Measurements from ENCODE around the gene NOA1. TPM values are rescaled to one million over a fixed set of nuclear protein-coding genes. Genes with fewer than 3 reads are reported as not detected.

The NOA1 gene
- polyA plus RNA-seq, 2 of the 4 experiments (the other 2 are of a cell fraction), result 11.3 to 15.0 TPM

DNA sequence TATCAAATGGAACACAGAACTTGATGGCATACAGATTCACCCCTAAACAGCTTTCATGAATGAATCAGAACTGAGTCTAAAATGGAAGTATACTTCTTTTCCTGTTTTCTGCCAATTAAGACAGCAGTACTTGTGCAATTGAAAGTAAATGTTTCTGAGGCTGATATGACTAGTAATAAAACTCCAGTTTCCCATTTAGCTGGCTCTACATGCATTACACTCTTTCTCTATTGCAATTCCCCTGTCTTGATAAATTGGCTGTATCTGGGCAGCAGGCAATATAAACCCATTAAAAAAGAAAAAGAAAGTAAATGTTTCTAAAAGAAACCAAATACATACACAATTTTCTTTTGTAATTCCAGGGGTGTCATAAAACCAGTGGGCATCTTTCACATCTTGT, 4.6 kb downstream of the NOA1 start:
- H3K27ac ChIP-seq, result no peak overlapping the region
- DNase-seq (ENCODE audit: low read depth in 1 of 2, low spot score in 1 of 2) (no peak), ATAC-seq (no peak), FAIRE-seq (no peak)
- CTCF ChIA-PET, result no interaction called here
- H3K4me1 ChIP-seq, result peaks cover 4% of the 10 kb centered on the region; the same call in 2 of the 3 replicates
- POLR2A ChIA-PET, result no interaction called here
- H3K4me2 ChIP-seq, result no peak overlapping the region
- no peak overlapping the region for H3K4me3 ChIP-seq
- TF ChIP-seq SREBF2 (IDR thresholded peaks at IDR 0.05) (no peak), FOSB (CRISPR knock-in tag; IDR thresholded peaks at IDR 0.05) (no peak), SMC3 (IDR thresholded peaks at IDR 0.05) (no peak), RNF2 (IDR thresholded peaks at IDR 0.05; ENCODE audit: borderline replicate concordance, low read depth) (no peak), ZNF302 (CRISPR knock-in tag; IDR thresholded peaks at IDR 0.05) (no peak)
- TF ChIP-seq, protein P1, sequence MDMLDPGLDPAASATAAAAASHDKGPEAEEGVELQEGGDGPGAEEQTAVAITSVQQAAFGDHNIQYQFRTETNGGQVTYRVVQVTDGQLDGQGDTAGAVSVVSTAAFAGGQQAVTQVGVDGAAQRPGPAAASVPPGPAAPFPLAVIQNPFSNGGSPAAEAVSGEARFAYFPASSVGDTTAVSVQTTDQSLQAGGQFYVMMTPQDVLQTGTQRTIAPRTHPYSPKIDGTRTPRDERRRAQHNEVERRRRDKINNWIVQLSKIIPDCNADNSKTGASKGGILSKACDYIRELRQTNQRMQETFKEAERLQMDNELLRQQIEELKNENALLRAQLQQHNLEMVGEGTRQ (IDR thresholded peaks at IDR 0.05), result no peak
- no peaks in the 10 kb centered on the region for H3K9me3 ChIP-seq

DNA sequence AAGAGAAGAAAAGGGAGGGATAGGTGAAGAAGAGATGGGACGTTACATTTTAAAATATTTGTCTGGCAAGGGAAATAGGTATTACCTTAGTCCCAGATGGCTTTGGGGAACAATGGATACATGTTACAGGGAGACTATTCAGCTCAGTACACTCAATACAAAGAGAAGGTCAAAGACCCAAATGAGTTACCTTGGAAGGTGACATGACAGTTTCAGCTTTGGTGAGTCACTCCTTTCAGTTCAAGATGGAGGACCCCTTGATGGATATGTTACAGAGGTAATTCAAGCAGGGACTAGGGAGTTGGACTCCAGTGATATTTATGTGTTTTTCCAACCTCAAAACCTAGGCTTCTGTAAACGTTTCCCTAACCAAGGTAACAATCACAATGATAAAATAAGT, 5.0 kb downstream of the NOA1 start:
- H3K9me3 ChIP-seq, result no peaks in the 10 kb centered on the region
- H3K4me1 ChIP-seq, result peaks cover 4% of the 10 kb centered on the region; the same call in 2 of the 3 replicates
- TF ChIP-seq RCOR1 (IDR thresholded peaks at IDR 0.05; ENCODE audit: low read depth, low read length), result no peak
- no peak for TF ChIP-seq JUNB (IDR thresholded peaks at IDR 0.05)
- TF ChIP-seq, protein P2, sequence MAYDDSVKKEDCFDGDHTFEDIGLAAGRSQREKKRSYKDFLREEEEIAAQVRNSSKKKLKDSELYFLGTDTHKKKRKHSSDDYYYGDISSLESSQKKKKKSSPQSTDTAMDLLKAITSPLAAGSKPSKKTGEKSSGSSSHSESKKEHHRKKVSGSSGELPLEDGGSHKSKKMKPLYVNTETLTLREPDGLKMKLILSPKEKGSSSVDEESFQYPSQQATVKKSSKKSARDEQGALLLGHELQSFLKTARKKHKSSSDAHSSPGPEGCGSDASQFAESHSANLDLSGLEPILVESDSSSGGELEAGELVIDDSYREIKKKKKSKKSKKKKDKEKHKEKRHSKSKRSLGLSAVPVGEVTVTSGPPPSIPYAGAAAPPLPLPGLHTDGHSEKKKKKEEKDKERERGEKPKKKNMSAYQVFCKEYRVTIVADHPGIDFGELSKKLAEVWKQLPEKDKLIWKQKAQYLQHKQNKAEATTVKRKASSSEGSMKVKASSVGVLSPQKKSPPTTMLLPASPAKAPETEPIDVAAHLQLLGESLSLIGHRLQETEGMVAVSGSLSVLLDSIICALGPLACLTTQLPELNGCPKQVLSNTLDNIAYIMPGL (CRISPR knock-in tag; IDR thresholded peaks at IDR 0.05; ENCODE audit: borderline replicate concordance), result no peak
- TF ChIP-seq, protein P3, sequence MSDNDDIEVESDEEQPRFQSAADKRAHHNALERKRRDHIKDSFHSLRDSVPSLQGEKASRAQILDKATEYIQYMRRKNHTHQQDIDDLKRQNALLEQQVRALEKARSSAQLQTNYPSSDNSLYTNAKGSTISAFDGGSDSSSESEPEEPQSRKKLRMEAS (IDR thresholded peaks at IDR 0.05), result no peak
- no peak overlapping the region for H3K27ac ChIP-seq
- DNase-seq (ENCODE audit: low read depth in 1 of 2, low spot score in 1 of 2), result no peak
- ChIA-PET CTCF (no interaction called here), POLR2A (no interaction called here)
- no peak for FAIRE-seq
- no peak overlapping the region for H3K4me2 ChIP-seq
- H3K4me3 ChIP-seq, result no peak overlapping the region
- 91% methylated on average over 2 of the region's 2 CpGs for WGBS (ENCODE audit: missing lambda C conversion rate)
- ATAC-seq, result no peak

DNA sequence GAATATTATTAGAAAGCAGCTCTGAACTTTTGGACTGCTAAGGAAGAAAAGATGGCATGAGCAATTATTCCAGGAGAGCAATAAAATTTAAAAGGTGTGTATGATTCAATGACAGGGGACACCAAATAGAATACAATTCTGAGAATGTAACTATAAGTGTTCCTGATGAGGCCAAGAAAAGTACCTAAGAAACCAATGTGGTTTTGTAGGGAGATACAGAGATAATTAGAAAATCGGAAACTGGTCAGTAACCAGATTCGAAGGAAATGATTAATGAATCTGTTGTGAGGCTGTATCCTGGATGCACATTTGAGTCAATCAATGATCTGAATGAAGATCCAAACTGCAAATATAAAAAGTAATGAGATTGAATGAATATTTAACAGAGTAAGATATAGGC, 6.0 kb downstream of the NOA1 start:
- H3K9me3 ChIP-seq, result no peaks in the 10 kb centered on the region
- ATAC-seq, result no peak
- ChIA-PET CTCF (no interaction called here), POLR2A (no interaction called here)
- no peak for FAIRE-seq
- DNase-seq (ENCODE audit: low read depth in 1 of 2, low spot score in 1 of 2), result no peak
- TF ChIP-seq, protein P4, sequence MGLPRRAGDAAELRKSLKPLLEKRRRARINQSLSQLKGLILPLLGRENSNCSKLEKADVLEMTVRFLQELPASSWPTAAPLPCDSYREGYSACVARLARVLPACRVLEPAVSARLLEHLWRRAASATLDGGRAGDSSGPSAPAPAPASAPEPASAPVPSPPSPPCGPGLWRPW (IDR thresholded peaks at IDR 0.05), result no peak
- TF ChIP-seq CBX2 (IDR thresholded peaks at IDR 0.05; ENCODE audit: borderline replicate concordance, low read depth), result no peak
- no peak for TF ChIP-seq ZSCAN20 (CRISPR knock-in tag; IDR thresholded peaks at IDR 0.05)
- no peak for TF ChIP-seq MAZ (IDR thresholded peaks at IDR 0.05; ENCODE audit: borderline replicate concordance, low read depth, low read length)
- no peak for TF ChIP-seq EHMT2 (IDR thresholded peaks at IDR 0.05; ENCODE audit: low read depth)
- no peak for TF ChIP-seq RFX5 (IDR thresholded peaks at IDR 0.05)
- TF ChIP-seq NFE2L2 (conservative IDR thresholded peaks at IDR 0.05; ENCODE audit: low read length), result no peak
- no peak overlapping the region for H3K27ac ChIP-seq
- peaks cover 4% of the 10 kb centered on the region; the same call in 2 of the 3 replicates for H3K4me1 ChIP-seq
- H3K4me2 ChIP-seq, result no peak overlapping the region
- WGBS (ENCODE audit: missing lambda C conversion rate), result 65% methylated on average over 2 of the region's 2 CpGs
- no peak overlapping the region for H3K4me3 ChIP-seq

DNA sequence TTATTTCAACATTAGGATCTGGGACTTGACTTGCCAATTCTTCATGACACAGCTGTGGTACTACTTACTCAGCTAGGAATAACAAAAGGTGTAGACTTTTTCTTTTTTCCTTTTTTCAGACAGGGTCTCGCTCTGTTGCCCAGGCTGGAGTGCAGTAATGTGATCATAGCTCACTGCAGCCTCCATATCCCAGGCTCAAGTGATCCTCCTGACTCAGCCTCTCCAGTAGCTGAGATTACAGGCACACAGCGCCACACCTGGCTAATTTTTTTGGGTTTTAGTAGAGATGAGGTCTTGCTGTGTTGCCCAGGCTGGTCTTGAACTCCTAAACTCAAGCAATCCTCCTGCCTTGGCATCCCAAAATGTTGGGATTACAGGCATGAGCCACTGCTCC, 16.3 kb downstream of the NOA1 start:
- Histone ChIP-seq H3K4me1 (no peaks in the 10 kb centered on the region), H3K4me2 (no peak overlapping the region), H3K9me3 (no peaks in the 10 kb centered on the region), H3K4me3 (no peak overlapping the region), H3K27ac (no peak overlapping the region)
- FAIRE-seq, result no peak
- CTCF ChIA-PET, result interaction anchor here (0.6 to 2.2 kb wide), 6 partner anchors 9 to 943 kb away, joined by 3 to 6 read pairs (median 3); no protein-coding TSS in a partner anchor
- no peak for DNase-seq (ENCODE audit: low read depth in 1 of 2, low spot score in 1 of 2)
- TF ChIP-seq EHF (CRISPR knock-in tag; IDR thresholded peaks at IDR 0.05), result no peak
- no peak for TF ChIP-seq RNF2 (IDR thresholded peaks at IDR 0.05; ENCODE audit: borderline replicate concordance, low read depth)
- no peak for TF ChIP-seq BHLHE40 (IDR thresholded peaks at IDR 0.05; ENCODE audit: low read depth, low read length)
- TF ChIP-seq POLR2A (IDR thresholded peaks at IDR 0.05; ENCODE audit: low read length), result no peak
- TF ChIP-seq, protein P2 (CRISPR knock-in tag; IDR thresholded peaks at IDR 0.05; ENCODE audit: borderline replicate concordance), result no peak
- TF ChIP-seq, protein P5, sequence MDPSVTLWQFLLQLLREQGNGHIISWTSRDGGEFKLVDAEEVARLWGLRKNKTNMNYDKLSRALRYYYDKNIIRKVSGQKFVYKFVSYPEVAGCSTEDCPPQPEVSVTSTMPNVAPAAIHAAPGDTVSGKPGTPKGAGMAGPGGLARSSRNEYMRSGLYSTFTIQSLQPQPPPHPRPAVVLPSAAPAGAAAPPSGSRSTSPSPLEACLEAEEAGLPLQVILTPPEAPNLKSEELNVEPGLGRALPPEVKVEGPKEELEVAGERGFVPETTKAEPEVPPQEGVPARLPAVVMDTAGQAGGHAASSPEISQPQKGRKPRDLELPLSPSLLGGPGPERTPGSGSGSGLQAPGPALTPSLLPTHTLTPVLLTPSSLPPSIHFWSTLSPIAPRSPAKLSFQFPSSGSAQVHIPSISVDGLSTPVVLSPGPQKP (IDR thresholded peaks at IDR 0.05; ENCODE audit: low read depth, low read length), result no peak
- TF ChIP-seq, protein P6, sequence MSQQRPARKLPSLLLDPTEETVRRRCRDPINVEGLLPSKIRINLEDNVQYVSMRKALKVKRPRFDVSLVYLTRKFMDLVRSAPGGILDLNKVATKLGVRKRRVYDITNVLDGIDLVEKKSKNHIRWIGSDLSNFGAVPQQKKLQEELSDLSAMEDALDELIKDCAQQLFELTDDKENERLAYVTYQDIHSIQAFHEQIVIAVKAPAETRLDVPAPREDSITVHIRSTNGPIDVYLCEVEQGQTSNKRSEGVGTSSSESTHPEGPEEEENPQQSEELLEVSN (IDR thresholded peaks at IDR 0.05; ENCODE audit: borderline replicate concordance, low read depth), result no peak
- no peak for TF ChIP-seq MAZ (IDR thresholded peaks at IDR 0.05; ENCODE audit: borderline replicate concordance, low read depth, low read length)
- TF ChIP-seq PHF8 (IDR thresholded peaks at IDR 0.05; ENCODE audit: borderline replicate concordance, low read depth), result no peak
- TF ChIP-seq CEBPB (IDR thresholded peaks at IDR 0.05), result no peak
- TF ChIP-seq ZNF302 (CRISPR knock-in tag; IDR thresholded peaks at IDR 0.05), result no peak
- no peak for TF ChIP-seq GATA3 (IDR thresholded peaks at IDR 0.05; ENCODE audit: borderline replicate concordance)
- WGBS (ENCODE audit: missing lambda C conversion rate), result 94% methylated on average over 2 of the region's 2 CpGs
- no peak for ATAC-seq
- POLR2A ChIA-PET, result no interaction called here
